ENCODE measurements around the gene LENG1. TPM values are rescaled to one million over a fixed set of nuclear protein-coding genes. Genes with fewer than 3 reads are reported as not detected.

LENG1 gene
- total RNA-seq, 1 donor from 2014 or later: 2.7 TPM

DNA sequence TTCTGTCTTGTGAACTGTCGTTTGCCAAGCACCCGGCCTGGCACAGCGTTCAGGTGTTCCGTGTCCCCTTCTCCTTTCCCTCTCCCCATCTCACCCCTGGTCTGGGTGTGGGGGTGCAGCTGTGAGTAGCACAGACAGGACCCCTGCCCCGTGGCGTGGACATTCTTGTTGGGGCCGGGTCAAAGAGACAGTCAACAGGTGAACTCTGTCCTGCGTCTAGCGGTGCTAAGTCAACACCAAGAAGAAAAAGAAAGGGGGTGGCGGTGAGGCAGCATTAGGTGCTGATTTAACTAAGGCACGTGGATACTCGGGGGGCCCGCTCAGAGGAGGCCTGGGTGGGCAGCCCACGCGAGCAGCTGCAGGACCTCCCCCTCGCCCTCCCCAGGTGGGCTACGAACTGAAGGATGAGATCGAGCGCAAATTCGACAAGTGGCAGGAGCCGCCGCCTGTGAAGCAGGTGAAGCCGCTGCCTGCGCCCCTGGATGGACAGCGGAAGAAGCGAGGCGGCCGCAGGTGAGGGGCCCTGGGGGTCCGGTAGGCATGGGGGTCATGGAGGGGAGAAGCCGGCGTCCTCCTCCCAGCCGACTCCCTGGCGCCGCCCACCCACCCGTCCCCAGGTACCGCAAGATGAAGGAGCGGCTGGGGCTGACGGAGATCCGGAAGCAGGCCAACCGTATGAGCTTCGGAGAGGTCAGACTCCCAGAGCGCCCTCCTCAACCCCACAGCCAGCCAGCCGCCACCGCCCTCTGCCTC is 31.7 kb downstream of the LENG1 start:
- no peak overlapping the region for H3K4me3 ChIP-seq
- no peaks in the 10 kb centered on the region for H3K4me1 ChIP-seq
- TF ChIP-seq, protein P1, sequence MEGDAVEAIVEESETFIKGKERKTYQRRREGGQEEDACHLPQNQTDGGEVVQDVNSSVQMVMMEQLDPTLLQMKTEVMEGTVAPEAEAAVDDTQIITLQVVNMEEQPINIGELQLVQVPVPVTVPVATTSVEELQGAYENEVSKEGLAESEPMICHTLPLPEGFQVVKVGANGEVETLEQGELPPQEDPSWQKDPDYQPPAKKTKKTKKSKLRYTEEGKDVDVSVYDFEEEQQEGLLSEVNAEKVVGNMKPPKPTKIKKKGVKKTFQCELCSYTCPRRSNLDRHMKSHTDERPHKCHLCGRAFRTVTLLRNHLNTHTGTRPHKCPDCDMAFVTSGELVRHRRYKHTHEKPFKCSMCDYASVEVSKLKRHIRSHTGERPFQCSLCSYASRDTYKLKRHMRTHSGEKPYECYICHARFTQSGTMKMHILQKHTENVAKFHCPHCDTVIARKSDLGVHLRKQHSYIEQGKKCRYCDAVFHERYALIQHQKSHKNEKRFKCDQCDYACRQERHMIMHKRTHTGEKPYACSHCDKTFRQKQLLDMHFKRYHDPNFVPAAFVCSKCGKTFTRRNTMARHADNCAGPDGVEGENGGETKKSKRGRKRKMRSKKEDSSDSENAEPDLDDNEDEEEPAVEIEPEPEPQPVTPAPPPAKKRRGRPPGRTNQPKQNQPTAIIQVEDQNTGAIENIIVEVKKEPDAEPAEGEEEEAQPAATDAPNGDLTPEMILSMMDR (IDR thresholded peaks at IDR 0.05): no peak
- H3K36me3 ChIP-seq: peaks cover 71 to 90% of the 10 kb centered on the region in 2 donors
- no peak overlapping the region for H3K27ac ChIP-seq
- no peaks in the 10 kb centered on the region for H3K9me3 ChIP-seq
- intact Hi-C loops (cut with DNase I): no loop called here
- H3K27me3 ChIP-seq: no peaks in the 10 kb centered on the region
- no peak for DNase-seq (ENCODE audit: low spot score in 2 of 2)

DNA sequence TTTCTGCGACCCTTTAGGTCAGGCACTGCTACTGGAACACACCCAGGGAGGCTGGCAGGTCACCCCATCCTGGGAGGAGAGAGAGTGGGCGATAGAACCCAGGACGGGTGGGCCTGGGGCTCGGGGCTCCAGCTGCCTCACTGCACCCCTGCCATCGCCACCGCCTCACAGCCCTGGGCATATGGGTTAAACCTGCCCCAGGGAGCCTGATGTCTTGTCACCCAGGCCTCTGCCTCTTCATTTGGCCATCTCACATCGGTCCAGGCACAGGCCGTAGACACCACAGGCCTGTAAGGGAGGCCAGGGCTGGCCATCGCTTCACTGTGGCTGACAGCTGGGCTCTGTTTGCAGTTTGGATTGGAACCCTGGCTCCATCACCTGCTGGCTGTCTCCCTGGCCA is 33.8 kb downstream of the LENG1 start:
- intact Hi-C loops (cut with DNase I): no loop called here
- no peak overlapping the region for H3K27ac ChIP-seq
- TF ChIP-seq, protein P1 (IDR thresholded peaks at IDR 0.05): no peak
- H3K27me3 ChIP-seq: no peaks in the 10 kb centered on the region
- H3K4me1 ChIP-seq: no peaks in the 10 kb centered on the region
- H3K4me3 ChIP-seq: no peak overlapping the region
- no peak for DNase-seq (ENCODE audit: low spot score in 2 of 2)
- H3K36me3 ChIP-seq: peaks cover 77 to 95% of the 10 kb centered on the region in 2 donors
- no peaks in the 10 kb centered on the region for H3K9me3 ChIP-seq

DNA sequence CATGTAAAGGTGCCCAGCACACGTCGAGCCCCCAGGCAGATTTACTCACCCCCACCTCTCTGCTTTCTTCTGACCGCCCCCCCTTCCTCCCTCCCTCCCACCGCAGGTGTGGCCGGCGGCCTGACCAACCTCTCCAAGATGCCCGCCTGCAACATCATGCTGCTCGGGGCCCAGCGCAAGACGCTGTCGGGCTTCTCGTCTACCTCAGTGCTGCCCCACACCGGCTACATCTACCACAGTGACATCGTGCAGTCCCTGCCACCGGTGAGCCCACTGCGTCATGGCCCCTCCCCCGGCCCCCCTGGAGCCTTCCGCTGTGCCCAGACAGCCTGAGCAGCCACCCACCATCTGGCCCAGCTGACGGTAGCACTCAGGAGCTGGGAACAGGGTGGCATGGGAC is 35.1 kb downstream of the LENG1 start:
- Histone ChIP-seq H3K27ac (no peak overlapping the region), H3K9me3 (no peaks in the 10 kb centered on the region), H3K36me3 (peaks cover 83 to 96% of the 10 kb centered on the region in 2 donors), H3K27me3 (no peaks in the 10 kb centered on the region), H3K4me3 (no peak overlapping the region), H3K4me1 (no peaks in the 10 kb centered on the region)
- TF ChIP-seq, protein P1 (IDR thresholded peaks at IDR 0.05): no peak
- DNase-seq (ENCODE audit: low spot score in 2 of 2): no peak
- intact Hi-C loops (cut with DNase I): no loop called here

DNA sequence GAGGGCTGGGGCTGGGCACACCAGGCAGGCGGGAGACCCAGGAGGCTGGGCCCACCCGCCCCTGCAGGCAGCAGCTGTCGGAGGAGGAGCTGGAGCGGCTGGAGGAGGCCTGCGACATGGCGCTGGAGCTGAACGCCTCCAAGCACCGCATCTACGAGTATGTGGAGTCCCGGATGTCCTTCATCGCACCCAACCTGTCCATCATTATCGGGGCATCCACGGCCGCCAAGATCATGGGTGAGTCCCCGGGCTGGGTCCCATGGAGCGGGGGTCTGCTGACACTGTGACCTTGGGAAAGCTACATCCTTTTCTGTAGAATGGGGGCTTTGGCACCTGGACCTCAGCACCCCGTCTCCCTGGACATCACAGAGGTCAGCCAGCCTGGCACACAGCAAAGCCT is 35.8 kb downstream of the LENG1 start:
- Histone ChIP-seq H3K9me3 (no peaks in the 10 kb centered on the region), H3K4me1 (no peaks in the 10 kb centered on the region), H3K27me3 (no peaks in the 10 kb centered on the region), H3K4me3 (no peak overlapping the region), H3K36me3 (peaks cover 76 to 94% of the 10 kb centered on the region in 2 donors), H3K27ac (no peak overlapping the region)
- TF ChIP-seq, protein P1 (IDR thresholded peaks at IDR 0.05): no peak
- intact Hi-C loops (cut with DNase I): no loop called here
- DNase-seq (ENCODE audit: low spot score in 2 of 2): no peak

DNA sequence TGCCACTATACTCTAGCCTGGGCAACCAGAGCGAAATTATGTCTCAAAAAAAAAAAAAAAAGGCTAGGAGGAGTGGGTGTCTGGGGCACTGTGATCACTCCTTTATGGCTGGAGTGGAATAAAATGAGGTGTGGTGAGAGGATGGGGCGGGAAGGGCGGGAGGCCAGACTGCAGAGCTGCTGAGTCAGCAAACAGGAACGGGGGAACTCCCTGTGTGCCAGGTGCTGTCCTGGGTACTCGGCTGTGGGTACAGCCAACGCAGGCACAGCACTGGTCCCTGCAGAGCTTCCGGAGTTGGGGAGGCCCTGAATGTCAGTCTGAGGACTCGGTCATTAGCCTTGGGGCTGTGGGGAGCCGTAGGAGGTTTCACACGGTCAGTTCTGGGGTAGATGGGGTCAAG is 38.3 kb downstream of the LENG1 start:
- TF ChIP-seq, protein P1 (IDR thresholded peaks at IDR 0.05): no peak
- no peak for DNase-seq (ENCODE audit: low spot score in 2 of 2)
- intact Hi-C loops (cut with DNase I): no loop called here
- peaks cover 2 to 8% of the 10 kb centered on the region in 2 donors for H3K4me1 ChIP-seq
- H3K27ac ChIP-seq: no peak overlapping the region
- no peak overlapping the region for H3K4me3 ChIP-seq
- H3K9me3 ChIP-seq: no peaks in the 10 kb centered on the region
- no peaks in the 10 kb centered on the region for H3K27me3 ChIP-seq
- peaks cover 64 to 73% of the 10 kb centered on the region in 2 donors for H3K36me3 ChIP-seq

All from ascending aorta (tissue), 2 donors.